Stimulated activated CD8-positive, alpha-beta memory T cell treated with anti-CD3 and anti-CD28 coated beads, Interleukin-7, amount 100 ng/mL, for 48 hours (primary cell): Measurements from ENCODE around the gene PI16.

ENCODE experiments used
- DNase-seq, 2 donors: peaks; one replicate each; pipeline ENCODE4 v3.0.0-alpha.2; 2020; ENCODE audit warnings: low read depth in 1 of 2; ENCODE audit errors: extremely low read depth in 1 of 2

The PI16 gene

DNA sequence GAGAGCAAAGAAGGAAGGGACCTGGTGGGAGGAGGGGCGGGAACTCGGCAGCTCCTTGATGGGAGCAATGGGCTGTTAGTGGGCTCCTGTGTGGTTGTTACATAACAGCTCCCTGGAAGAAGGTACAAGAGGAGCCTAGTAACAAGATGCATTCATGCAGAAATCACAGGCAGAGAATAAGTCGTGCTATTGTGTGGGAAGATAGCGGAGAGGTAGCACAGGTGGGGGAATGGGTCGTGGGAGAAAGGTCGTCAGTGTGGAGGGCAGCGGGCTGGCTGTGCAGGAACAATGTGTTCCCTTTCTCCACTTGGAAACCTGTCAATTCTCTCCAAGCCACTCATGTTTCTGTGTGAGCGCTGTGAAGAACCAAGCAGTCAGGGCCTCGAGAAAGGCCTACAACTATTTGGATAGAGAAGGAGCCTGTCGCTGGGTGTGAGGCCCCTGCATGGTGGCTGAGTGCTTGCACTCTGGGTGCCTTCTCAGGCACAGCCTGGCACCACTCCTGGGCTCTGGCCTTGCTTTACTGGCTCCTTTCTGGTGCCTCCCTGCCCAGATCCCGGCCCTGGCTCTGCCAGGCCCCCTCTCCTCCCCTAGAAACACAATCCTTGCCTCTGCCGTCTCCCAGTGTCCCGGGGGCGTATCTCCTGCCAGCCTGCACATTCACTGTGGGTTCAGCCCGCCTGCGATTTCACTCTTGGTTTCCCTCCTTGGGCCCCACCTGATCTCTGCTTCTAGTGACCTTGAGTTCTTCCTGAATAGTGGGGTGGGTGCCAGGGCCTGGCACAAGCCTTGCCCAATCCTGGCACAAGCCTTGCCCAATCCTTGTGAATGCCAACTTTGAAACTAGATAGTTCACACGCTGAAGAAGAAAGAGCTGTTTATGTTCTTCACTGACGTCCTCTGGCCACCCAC, 43.5 kb downstream of the PI16 start:
- no peak for DNase-seq

- DNase-seq, result no peak
Observed at GRCh38 chr6:36998723-36999038, 44.1 kb downstream of the PI16 start.

- no peak for DNase-seq
Observed at GRCh38 chr6:36999061-36999750, 44.7 kb downstream of the PI16 start.

DNA sequence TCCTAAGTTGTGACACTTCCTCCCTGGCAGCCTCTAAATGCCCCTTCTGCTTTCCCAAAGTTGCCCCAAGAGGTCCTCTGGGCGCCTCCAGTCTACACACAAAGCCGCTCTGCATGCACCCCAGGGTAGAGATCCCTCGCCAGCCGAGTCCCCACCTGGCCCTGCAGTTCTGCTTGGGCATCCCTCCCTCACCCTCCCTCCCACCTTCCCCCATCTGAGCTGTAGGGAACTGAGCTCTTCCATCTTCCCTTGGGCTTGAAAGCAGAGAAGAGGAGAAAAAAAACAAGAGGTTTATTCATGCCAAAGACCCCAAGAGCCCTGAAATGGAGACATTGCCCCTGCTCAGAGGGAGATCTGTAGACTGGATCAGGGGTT, 45.2 kb downstream of the PI16 start:
- no peak for DNase-seq

- DNase-seq, result no peak
Observed at GRCh38 chr6:37004044-37004980, 49.8 kb downstream of the PI16 start.

DNA sequence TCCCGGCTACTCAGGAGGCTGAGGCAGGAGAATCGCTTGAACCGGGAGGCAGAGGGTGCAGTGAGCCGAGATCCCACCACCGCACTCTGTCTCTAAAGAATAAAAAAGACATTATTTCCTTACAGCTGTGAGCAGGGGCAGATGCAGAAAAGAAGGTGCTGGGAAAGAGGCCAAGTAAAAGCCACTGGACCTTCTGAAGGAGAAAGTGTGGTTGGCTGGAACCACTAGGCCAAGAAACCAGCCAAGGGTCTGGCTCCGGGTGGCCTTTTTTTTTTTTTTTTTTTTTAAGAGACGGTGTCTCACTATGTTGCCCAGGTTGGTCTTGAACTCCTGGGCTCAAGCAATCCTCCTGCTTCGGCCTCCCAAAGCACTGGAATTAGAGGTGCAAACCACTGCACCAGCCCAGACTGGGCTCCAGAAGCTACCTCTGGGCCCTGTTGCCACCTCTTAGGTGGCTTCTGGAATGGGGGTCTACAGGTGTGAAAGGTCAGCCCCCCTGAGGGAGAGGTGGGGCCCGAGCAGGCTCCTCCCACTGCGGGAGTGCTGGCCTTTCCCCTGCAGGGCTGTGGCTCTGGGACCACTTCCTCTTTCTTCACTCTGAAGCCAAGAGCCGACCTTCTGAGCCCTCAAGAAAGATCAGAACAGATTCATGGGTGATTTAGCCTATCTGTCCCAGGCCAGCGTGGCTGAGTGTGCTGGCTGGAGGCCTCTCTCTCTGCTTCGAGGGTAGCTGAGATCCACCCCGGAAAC, 50.7 kb downstream of the PI16 start, which contains the start of gene FGD2:
Gene FGD2, plus strand, starts transcription at position 595 of the 750 bp plus-strand sequence. CDS start 163 bp downstream, outside the sequence.
- no peak for DNase-seq

DNA sequence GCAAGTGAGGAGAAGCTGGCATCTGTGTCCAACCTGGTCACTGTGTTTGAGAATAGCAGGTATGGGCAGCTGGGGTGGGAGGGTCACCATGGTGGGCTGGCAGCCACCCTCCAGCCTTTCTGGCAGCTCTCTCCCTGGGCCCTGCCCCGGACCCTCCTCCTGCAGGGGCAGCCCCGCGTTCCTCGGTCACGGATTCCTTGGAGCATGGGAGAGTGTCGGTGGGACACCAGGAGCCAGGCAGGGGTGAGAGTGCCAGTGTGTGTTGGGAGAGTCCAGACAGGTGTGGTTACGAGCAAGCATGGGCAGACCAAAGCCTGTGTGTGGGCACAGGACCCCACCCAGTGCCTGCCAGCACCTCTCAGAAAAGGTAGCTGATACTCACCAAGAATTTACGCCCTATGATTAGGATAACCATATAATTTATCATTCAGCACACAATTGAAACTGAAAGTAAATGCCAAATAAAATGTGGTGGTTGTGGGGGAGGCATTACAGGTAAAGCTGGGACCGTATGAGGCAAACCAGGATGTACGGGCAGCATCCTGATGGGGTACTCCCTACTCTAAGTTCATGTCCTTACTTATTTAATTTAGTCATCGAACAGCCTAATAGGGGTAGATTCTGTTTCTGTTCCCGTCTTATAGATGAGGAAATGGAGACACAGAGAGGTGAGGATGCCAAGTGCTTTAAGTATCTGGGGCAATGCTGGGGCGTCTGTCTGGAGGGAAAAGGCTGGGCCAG, 51.5 kb downstream of the PI16 start:
- no peak for DNase-seq

DNA sequence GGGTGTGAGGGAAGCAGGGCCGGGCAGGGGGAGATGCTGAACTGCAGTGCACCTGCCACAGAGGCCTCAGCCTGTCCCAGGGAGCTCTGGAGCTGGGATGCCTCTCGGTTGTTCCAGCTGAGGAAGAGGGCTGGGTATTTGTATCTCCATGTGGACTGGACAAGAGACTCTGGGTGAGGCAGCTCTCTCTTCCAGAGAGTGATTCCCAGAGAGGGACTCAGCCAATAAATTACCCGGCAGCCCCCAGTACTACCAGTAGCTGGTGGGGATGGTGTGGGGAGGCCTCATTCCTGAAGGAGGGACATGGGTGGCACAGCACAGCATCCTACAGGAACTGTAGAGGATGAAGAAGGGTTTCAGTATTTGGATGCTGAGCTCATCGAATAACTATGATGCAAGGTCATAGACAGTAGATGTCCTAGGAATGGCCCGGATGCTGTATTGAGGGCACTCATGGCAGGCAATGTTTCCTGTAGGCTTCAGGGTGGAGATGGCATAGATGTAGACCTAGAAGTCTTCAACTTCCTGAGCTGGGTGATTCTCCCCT, 52.3 kb downstream of the PI16 start:
- DNase-seq, result no peak

DNA sequence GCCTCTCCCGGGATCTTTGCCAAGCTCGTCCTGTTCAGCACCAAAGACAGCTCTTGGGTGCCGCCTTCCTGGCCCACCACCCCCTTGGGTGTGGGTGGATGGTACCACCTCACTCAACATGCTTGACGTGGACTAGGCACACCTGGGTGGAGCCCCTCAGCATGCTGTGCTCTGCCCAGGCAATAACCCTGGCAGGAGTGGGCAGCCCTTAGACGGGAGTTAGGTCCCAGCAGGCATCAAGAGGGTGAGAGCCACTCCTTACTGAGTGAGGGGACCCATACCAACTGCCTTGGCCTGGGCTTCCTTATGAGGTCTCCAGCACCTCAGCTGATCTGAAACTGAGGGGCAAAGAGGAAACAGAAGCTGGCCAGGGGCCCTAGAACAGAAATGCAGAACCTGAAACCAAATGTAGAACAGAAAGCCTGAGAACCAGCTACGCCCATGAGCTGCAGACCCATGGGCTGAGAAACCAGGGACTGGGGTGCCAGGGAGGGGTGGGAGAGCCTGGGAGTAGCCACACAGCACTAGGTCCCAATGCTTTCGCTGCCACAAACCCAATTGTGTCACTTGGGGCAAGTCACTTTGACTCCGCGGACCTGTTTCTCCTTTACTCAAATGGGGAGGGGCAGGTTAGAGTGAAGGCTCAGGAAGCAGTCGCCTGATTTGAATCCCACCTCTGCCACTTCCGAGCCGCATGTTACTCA, 53.0 kb downstream of the PI16 start:
- DNase-seq, result no peak

GRCh38 chr6:37008484-37009465, 54.2 kb downstream of the PI16 start:
- DNase-seq, result no peak

- DNase-seq, result no peak
Observed at GRCh38 chr6:37010402-37010892, 55.9 kb downstream of the PI16 start.

DNA sequence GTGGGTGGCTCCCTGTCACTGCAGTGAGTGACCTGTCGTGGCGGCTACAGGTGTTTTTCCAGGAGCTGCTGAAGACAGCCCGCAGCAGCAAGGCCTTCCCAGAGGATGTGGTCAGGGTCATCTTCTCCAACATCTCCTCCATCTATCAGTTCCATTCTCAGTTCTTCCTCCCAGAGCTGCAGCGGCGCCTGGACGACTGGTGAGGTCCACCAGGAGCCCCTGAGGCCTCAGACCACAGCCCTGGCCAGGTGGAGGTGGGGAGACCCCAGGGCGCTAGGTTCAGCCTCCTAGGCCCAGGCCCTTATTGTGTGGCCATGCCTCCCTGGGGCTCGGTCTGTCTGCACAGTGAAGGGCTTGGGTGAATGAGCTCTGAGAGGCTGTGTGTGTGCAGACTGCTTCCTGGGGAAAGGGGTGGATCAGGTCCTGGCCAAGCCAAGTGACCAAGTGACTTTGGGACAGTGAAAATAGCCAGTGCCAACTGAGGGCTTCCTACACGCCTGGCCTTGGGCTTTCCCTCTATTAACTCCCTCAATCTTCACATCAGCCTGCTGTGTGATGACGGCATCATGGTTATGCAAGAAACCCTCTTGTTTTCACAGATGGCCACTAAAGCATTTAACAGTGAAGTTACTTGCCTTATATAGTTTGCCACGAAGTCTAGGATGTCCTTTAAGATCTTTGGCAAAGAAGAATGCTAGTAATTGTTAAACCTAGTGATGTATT, 57.3 kb downstream of the PI16 start:
- DNase-seq, result no peak

- no peak for DNase-seq
Observed at GRCh38 chr6:37013516-37014491, 59.3 kb downstream of the PI16 start.
